ENCODE measurements around the gene CACNB2. TPM values are rescaled to one million over a fixed set of nuclear protein-coding genes. Genes with fewer than 3 reads are reported as not detected.

Gene CACNB2
- total RNA-seq, 1 experiment from 2014 or later, result not detected

DNA sequence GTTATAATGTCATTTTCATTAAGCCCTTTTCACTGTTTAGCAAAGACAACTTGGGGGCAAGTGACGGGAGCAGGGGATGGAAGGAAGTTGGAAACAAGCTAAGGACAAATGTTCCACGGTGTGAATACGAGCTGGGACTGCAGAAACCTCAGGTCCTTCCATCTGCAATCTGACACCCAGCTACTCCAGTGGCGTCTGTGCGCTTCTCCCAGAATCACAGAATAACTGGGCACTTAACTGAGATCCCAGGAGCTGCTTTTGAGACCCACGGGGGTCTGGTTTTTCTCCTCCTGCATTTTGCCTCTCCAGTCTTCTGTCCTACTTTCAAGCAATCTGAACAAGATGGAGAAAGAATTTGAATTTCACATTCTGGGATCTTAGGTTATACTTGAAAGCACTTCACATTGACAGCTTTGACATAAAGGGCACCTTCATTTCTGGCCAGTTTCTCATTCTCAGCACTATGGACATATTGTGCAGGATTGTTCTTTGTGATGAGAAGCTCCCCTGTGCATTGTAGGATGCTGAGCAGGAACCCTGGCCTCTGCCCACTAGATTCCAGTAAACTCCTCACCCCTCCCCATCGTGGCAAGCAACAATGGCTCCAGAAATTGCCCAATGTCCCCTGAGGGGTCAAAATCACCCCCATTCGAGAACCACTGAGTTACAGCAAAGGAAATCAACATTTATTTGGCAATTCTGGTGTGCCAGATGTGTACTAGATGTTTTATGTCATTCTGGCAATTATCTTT lies 194.1 kb downstream of the CACNB2 start:
- in situ Hi-C loops (cut with HindIII; ENCODE audit: low pct_unique_long_range_greater_than_20kb, low sequenced_read_pairs) (no loop called here), intact Hi-C loops (cut with micrococcal nuclease; ENCODE audit: unreplicated experiment) (no loop called here)
- ChIA-PET POLR2A (no interaction called here), CTCF (no interaction called here)
- no peak for DNase-seq (ENCODE audit: low read depth, low spot score)
- TF ChIP-seq, protein P1, sequence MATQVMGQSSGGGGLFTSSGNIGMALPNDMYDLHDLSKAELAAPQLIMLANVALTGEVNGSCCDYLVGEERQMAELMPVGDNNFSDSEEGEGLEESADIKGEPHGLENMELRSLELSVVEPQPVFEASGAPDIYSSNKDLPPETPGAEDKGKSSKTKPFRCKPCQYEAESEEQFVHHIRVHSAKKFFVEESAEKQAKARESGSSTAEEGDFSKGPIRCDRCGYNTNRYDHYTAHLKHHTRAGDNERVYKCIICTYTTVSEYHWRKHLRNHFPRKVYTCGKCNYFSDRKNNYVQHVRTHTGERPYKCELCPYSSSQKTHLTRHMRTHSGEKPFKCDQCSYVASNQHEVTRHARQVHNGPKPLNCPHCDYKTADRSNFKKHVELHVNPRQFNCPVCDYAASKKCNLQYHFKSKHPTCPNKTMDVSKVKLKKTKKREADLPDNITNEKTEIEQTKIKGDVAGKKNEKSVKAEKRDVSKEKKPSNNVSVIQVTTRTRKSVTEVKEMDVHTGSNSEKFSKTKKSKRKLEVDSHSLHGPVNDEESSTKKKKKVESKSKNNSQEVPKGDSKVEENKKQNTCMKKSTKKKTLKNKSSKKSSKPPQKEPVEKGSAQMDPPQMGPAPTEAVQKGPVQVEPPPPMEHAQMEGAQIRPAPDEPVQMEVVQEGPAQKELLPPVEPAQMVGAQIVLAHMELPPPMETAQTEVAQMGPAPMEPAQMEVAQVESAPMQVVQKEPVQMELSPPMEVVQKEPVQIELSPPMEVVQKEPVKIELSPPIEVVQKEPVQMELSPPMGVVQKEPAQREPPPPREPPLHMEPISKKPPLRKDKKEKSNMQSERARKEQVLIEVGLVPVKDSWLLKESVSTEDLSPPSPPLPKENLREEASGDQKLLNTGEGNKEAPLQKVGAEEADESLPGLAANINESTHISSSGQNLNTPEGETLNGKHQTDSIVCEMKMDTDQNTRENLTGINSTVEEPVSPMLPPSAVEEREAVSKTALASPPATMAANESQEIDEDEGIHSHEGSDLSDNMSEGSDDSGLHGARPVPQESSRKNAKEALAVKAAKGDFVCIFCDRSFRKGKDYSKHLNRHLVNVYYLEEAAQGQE (IDR thresholded peaks at IDR 0.05; ENCODE audit: insufficient read depth in 1 of 2, low read depth in 2 of 2, low read length in 1 of 2), result no peak
- TF ChIP-seq, protein P2, sequence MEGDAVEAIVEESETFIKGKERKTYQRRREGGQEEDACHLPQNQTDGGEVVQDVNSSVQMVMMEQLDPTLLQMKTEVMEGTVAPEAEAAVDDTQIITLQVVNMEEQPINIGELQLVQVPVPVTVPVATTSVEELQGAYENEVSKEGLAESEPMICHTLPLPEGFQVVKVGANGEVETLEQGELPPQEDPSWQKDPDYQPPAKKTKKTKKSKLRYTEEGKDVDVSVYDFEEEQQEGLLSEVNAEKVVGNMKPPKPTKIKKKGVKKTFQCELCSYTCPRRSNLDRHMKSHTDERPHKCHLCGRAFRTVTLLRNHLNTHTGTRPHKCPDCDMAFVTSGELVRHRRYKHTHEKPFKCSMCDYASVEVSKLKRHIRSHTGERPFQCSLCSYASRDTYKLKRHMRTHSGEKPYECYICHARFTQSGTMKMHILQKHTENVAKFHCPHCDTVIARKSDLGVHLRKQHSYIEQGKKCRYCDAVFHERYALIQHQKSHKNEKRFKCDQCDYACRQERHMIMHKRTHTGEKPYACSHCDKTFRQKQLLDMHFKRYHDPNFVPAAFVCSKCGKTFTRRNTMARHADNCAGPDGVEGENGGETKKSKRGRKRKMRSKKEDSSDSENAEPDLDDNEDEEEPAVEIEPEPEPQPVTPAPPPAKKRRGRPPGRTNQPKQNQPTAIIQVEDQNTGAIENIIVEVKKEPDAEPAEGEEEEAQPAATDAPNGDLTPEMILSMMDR (IDR thresholded peaks at IDR 0.05), result no peak
- TF ChIP-seq POLR2AphosphoS5 (IDR thresholded peaks at IDR 0.05; ENCODE audit: low read depth, low read length) (no peak), SIN3A (IDR thresholded peaks at IDR 0.05; ENCODE audit: borderline replicate concordance, insufficient read depth, low read depth, low read length) (no peak), TCF7L2 (IDR thresholded peaks at IDR 0.05; ENCODE audit: low read depth, low read length) (no peak)
- Histone ChIP-seq H3K9me3 (ENCODE audit: control insufficient read depth, insufficient read depth, low read depth, low read length) (no peaks in the 10 kb centered on the region), H3K4me1 (ENCODE audit: control insufficient read depth, insufficient read depth, low read length) (no peaks in the 10 kb centered on the region), H3K27ac (ENCODE audit: low read length) (no peak overlapping the region), H3K4me3 (ENCODE audit: low read depth in 2 of 2, low read length in 2 of 2) (no peak overlapping the region), H3K27me3 (ENCODE audit: control insufficient read depth, insufficient read depth, low read length) (no peaks in the 10 kb centered on the region), H3K36me3 (ENCODE audit: control insufficient read depth, insufficient read depth, low read length) (no peaks in the 10 kb centered on the region)
- BruUV-seq (replicated peaks), result no TSS peak
- no peak for ATAC-seq

DNA sequence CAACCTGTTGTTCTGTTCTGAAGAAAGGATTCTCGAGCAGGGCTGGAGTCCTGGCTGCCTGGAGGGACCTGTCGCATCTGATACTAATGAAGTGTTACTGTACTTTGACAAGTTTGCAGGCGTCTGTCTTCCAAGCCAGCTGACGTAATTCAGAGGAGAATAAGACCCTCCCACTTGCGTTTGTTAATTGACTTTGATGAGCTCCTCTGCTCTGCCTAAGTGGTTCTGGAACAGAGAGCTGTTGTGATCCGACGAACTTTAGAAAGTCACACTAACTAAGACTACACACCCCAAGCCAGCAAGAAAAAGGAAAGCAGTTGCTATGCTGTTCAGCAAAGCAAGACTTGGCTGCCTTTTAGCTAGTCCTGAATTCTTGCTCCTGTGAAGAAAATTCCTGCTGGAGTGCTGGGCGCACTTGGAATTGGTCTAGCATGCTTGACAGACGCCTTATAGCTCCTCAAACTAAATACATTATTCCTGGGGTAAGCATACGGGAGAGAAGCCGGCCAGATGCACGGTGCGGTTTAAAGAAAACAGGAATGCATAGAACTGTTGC lies 200.3 kb downstream of the CACNB2 start:
- DNase-seq (ENCODE audit: low read depth, low spot score) (no peak), ATAC-seq (no peak)
- TF ChIP-seq POLR2AphosphoS5 (IDR thresholded peaks at IDR 0.05; ENCODE audit: low read depth, low read length) (no peak), TCF7L2 (IDR thresholded peaks at IDR 0.05; ENCODE audit: low read depth, low read length) (no peak)
- TF ChIP-seq, protein P1 (IDR thresholded peaks at IDR 0.05; ENCODE audit: insufficient read depth in 1 of 2, low read depth in 2 of 2, low read length in 1 of 2), result no peak
- H3K4me1 ChIP-seq (ENCODE audit: control insufficient read depth, insufficient read depth, low read length), result no peaks in the 10 kb centered on the region
- no TSS peak for BruUV-seq (replicated peaks)
- CTCF ChIA-PET, result no interaction called here
- H3K4me3 ChIP-seq (ENCODE audit: low read depth in 2 of 2, low read length in 2 of 2), result no peak overlapping the region
- intact Hi-C loops (cut with micrococcal nuclease; ENCODE audit: unreplicated experiment), result no loop called here
- H3K27me3 ChIP-seq (ENCODE audit: control insufficient read depth, insufficient read depth, low read length), result no peaks in the 10 kb centered on the region
- in situ Hi-C loops (cut with HindIII; ENCODE audit: low pct_unique_long_range_greater_than_20kb, low sequenced_read_pairs), result no loop called here
- no peaks in the 10 kb centered on the region for H3K9me3 ChIP-seq (ENCODE audit: control insufficient read depth, insufficient read depth, low read depth, low read length)
- H3K36me3 ChIP-seq (ENCODE audit: control insufficient read depth, insufficient read depth, low read length), result no peaks in the 10 kb centered on the region
- POLR2A ChIA-PET, result no interaction called here
- H3K27ac ChIP-seq (ENCODE audit: low read length), result no peak overlapping the region

All from Panc1 (cell line).